HepG2 (cell line): Measurements from ENCODE around the gene CFAP221. TPM values are rescaled to one million over a fixed set of nuclear protein-coding genes. Genes with fewer than 3 reads are reported as not detected.

Experiments
- ATAC-seq: fragments of 200-7000 bp; cut with Tn5 transposase; 3 replicates; pipeline ENCODE4 v1.9.1; 2020; ENCODE audit warnings: mild to moderate bottlenecking, moderate library complexity
- BruUV-seq: library from RNA; stranded (reverse); fragments of 400-500 nt; replicated peaks from 2 replicates; lab custom pipeline; 2021; lab: Mats Ljungman, UMichigan
- CTCF ChIA-PET: fragments of 300-600 bp; formaldehyde crosslinking; extraction: SDS; loops from one replicate; lab custom pipeline; 2021; ENCODE audit warnings: low total read pairs, inconsistent platforms, low intra/inter-chr PET ratio; lab: Yijun Ruan, JAX
- POLR2A ChIA-PET: fragments of 350-600 bp; sonication (Branson Sonifier 250); formaldehyde crosslinking; loops from one replicate; lab custom pipeline; 2020; ENCODE audit warnings: antibody characterized with exemption, inconsistent platforms; lab: Yijun Ruan, JAX
- DNase-seq: peaks from one replicate; pipeline ENCODE4 v3.0.0-alpha.2; 2015; ENCODE audit warnings: low spot score
- FAIRE-seq: peaks from 3 replicates; lab custom pipeline; 2011; peaks lifted over from hg19 to GRCh38; lab: Jason Lieb, UNC
- H2AFZ ChIP-seq: one replicate; pipeline ENCODE4 v1.6.1; 2011; ENCODE audit warnings: low read length, inconsistent platforms
- H3K27ac ChIP-seq: fragments of 300-600 bp; 3 replicates; pipeline ENCODE4 v1.8.0; 2011; ENCODE audit warnings: mixed run types, mild to moderate bottlenecking, mixed read lengths, low read length, inconsistent platforms; ENCODE audit not compliant: insufficient read depth; ENCODE audit errors: extremely low read length
- H3K27me3 ChIP-seq, 2 experiments: fragments of 200-600 bp in 1 of 2; 2 replicates in 1 of 2; 3 replicates in 1 of 2; pipeline versions ENCODE4 v1.6.0 to v1.8.0; 2011; ENCODE audit warnings: low read length in 2 of 2, mild to moderate bottlenecking in 2 of 2, moderate library complexity in 2 of 2, inconsistent platforms in 1 of 2; ENCODE audit not compliant: insufficient read depth in 2 of 2, control insufficient read depth in 1 of 2
- H3K36me3 ChIP-seq, 2 experiments: fragments of 200-600 bp in 1 of 2; replicated peaks in 1 of 2; 2 replicates in 1 of 2; 3 replicates in 1 of 2; pipeline versions ENCODE4 v1.5.1 to v1.8.0; 2011; ENCODE audit warnings: low read length in 2 of 2, inconsistent platforms in 1 of 2; ENCODE audit not compliant: insufficient read depth in 2 of 2, control insufficient read depth in 1 of 2
- H3K4me1 ChIP-seq: 2 replicates; pipeline ENCODE4 v1.5.1; 2012; ENCODE audit warnings: low read length, inconsistent platforms; ENCODE audit not compliant: insufficient read depth
- H3K4me2 ChIP-seq: 2 replicates; pipeline ENCODE4 v1.6.0; 2011; ENCODE audit warnings: low read depth, low read length, inconsistent platforms
- H3K4me3 ChIP-seq, 3 experiments: fragments of 200-600 bp in 1 of 3; sonication (generic), shearing (Covaris generic) in 1 of 3; replicated peaks in 1 of 3; 2 replicates each; pipeline ENCODE4 v1.5.1; 2011 to 2016; ENCODE audit warnings: low read length in 3 of 3, inconsistent platforms in 2 of 3, low read depth in 2 of 3, mild to moderate bottlenecking in 2 of 3, control low read depth in 1 of 3, mixed read lengths in 1 of 3; ENCODE audit not compliant: insufficient read depth in 1 of 3
- H3K79me2 ChIP-seq: one replicate; pipeline ENCODE4 v1.6.1; 2011; ENCODE audit warnings: low read length, inconsistent platforms; ENCODE audit not compliant: insufficient read depth
- H3K9ac ChIP-seq: 2 replicates; pipeline ENCODE4 v1.6.0; 2011; ENCODE audit warnings: mild to moderate bottlenecking, low read depth, low read length, inconsistent platforms; ENCODE audit not compliant: insufficient read depth
- H3K9me3 ChIP-seq: 2 replicates; pipeline ENCODE4 v1.5.1; 2012; ENCODE audit warnings: mild to moderate bottlenecking, low read length
- H4K20me1 ChIP-seq: 2 replicates; pipeline ENCODE4 v1.6.0; 2011; ENCODE audit warnings: inconsistent platforms, mild to moderate bottlenecking, low read length, moderate library complexity; ENCODE audit not compliant: insufficient read depth
- AKAP8 ChIP-seq: sonication (generic); formaldehyde crosslinking; IDR thresholded peaks from 2 replicates; pipeline ENCODE4 v1.5.1; 2020; ENCODE audit warnings: mild to moderate bottlenecking, missing genetic modification reagents
- ATF3 ChIP-seq: sonication (generic); formaldehyde crosslinking; IDR thresholded peaks from 2 replicates; pipeline ENCODE4 v1.4.0; 2020; ENCODE audit warnings: missing genetic modification reagents
- JUN ChIP-seq: sonication (generic); formaldehyde crosslinking; IDR thresholded peaks from 2 replicates; pipeline ENCODE4 v1.4.0; 2020; ENCODE audit warnings: mild to moderate bottlenecking, missing genetic modification reagents
- MED8 ChIP-seq: sonication (generic); formaldehyde crosslinking; IDR thresholded peaks from 2 replicates; pipeline ENCODE4 v1.8.1; 2023; ENCODE audit warnings: mild to moderate bottlenecking, missing genetic modification reagents; ENCODE audit not compliant: insufficient replicate concordance
- MIER3 ChIP-seq: IDR thresholded peaks from 2 replicates; pipeline ENCODE4 v1.6.1; 2016; ENCODE audit warnings: missing compliant biosample characterization, borderline replicate concordance
- MZF1 ChIP-seq: sonication (generic); formaldehyde crosslinking; IDR thresholded peaks from 2 replicates; pipeline ENCODE4 v1.8.1; 2023; ENCODE audit warnings: mild to moderate bottlenecking, missing genetic modification reagents, borderline replicate concordance
- PLRG1 ChIP-seq: fragments of 450-650 bp; conservative IDR thresholded peaks from 2 replicates; pipeline ENCODE4 v1.6.1; 2016
- POLR2AphosphoS5 ChIP-seq: IDR thresholded peaks from 2 replicates; pipeline ENCODE4 v1.6.1; 2012; ENCODE audit warnings: low read depth, low read length
- RBM39 ChIP-seq: fragments of 200-400 bp; formaldehyde crosslinking; IDR thresholded peaks from one replicate; pipeline ENCODE4 v1.6.1; 2018; ENCODE audit warnings: antibody characterized with exemption, mild to moderate bottlenecking, low read depth, low read length; ENCODE audit not compliant: poor library complexity, severe bottlenecking
- SP4 ChIP-seq: sonication (generic); formaldehyde crosslinking; IDR thresholded peaks from 2 replicates; pipeline ENCODE4 v1.8.1; 2023; ENCODE audit warnings: mild to moderate bottlenecking, missing genetic modification reagents
- SRSF9 ChIP-seq: fragments of 200-400 bp; formaldehyde crosslinking; IDR thresholded peaks from 2 replicates; pipeline ENCODE4 v1.6.1; 2018; ENCODE audit warnings: borderline replicate concordance, mild to moderate bottlenecking, low read depth, low read length; ENCODE audit not compliant: insufficient read depth, poor library complexity, severe bottlenecking
- ZNF446 ChIP-seq: sonication (generic); formaldehyde crosslinking; IDR thresholded peaks from 2 replicates; pipeline ENCODE4 v1.5.0; 2020; ENCODE audit warnings: mild to moderate bottlenecking, missing genetic modification reagents
- ZNF512 ChIP-seq: sonication (generic); formaldehyde crosslinking; IDR thresholded peaks from 2 replicates; pipeline ENCODE4 v1.4.0; 2020; ENCODE audit warnings: mild to moderate bottlenecking, missing genetic modification reagents
- ZNF512B ChIP-seq: sonication (generic); formaldehyde crosslinking; IDR thresholded peaks from 2 replicates; pipeline ENCODE4 v1.5.1; 2020; ENCODE audit warnings: missing genetic modification reagents, mild to moderate bottlenecking, borderline replicate concordance
- ZNF577 ChIP-seq: sonication (generic); formaldehyde crosslinking; IDR thresholded peaks from 2 replicates; pipeline ENCODE4 v1.4.0; 2020; ENCODE audit warnings: mild to moderate bottlenecking, low read depth, missing genetic modification reagents, borderline replicate concordance
- ZNF816 ChIP-seq: sonication (generic); formaldehyde crosslinking; IDR thresholded peaks from 2 replicates; pipeline ENCODE4 v1.8.0; 2022; ENCODE audit warnings: missing genetic modification reagents, mild to moderate bottlenecking, borderline replicate concordance
- WGBS: methylation state at CpG from one replicate; pipeline ENCODE4 v1.1.6; 2017; ENCODE audit warnings: low lambda C conversion rate; 5-methylcytosine and 5-hydroxymethylcytosine counted together
- in situ Hi-C: cut with HindIII; loops from 2 replicates; pipeline ENCODE4 v1.10.0; 2017; ENCODE audit warnings: low pct_unique_long_range_greater_than_20kb; ENCODE audit not compliant: extremely low pct_ligation_motif_present
- intact Hi-C: fragments of 100-400 bp; cut with micrococcal nuclease; formaldehyde crosslinking; loops from one replicate; pipeline ENCODE4 v1.10.0; 2022; ENCODE audit not compliant: unreplicated experiment
- polyA plus RNA-seq, 8 experiments: library from polyadenylated mRNA; depleted of rRNA in 3 of 8; stranded (reverse) in 7 of 8; unstranded in 1 of 8; fragments of >200 nt; fragmentation: Illumina TruSeq in 4 of 8; extraction: Trizol in 4 of 8; gene quantifications; 2 replicates each; pipeline versions ENCODE4 v1.2.1 to v1.2.3, GENCODE V29; 2011 to 2016; ENCODE audit warnings: low read depth in 4 of 8, missing spikeins in 1 of 8, mixed read lengths in 1 of 8; ENCODE audit not compliant: insufficient read depth in 1 of 8
- total RNA-seq, 5 experiments: library from RNA; depleted of rRNA; stranded (reverse); fragments of >200 nt; fragmentation: Illumina TruSeq; extraction: Trizol; gene quantifications; 2 replicates each; pipeline ENCODE4 v1.2.3, GENCODE V29; 2016; ENCODE audit warnings: low read depth in 1 of 5
- TF ChIP-seq, protein P1 (sequence below): IDR thresholded peaks from 2 replicates; pipeline ENCODE4 v1.6.1; 2016
- TF ChIP-seq, protein P2 (sequence below): sonication (generic); formaldehyde crosslinking; IDR thresholded peaks from 2 replicates; pipeline ENCODE4 v1.8.0; 2023; ENCODE audit warnings: mild to moderate bottlenecking, missing genetic modification reagents

CFAP221 gene
- total and polyA plus RNA-seq, 2 of the 13 experiments (the other 11 are each of a cell fraction or from before 2014, with no cell fraction given), result not detected

DNA sequence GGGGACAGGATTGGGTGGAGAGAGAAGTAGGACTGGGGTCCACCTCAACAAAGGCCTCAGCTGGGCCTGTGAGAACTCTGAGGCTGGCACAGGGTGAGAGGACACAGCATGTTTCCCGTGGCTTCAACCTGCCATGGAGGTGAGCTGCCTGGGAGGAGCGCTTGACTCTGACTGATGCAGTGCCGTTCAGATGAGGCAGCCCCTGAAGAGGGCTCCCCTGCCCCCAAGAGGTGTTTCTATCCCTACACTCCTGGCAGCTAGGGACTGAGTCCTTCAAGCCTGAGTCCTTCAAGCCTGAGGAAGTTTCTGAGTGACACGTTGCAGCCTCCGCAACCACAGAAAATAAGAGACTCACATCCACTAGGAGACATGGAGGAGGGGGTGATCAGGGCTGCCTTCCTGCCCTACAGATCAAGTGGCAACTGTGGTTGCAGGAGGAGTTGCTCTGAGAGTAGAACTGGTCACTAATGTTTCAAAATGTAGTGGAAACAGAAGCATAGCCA, 85.1 kb downstream of the CFAP221 start:
- FAIRE-seq (no peak), ATAC-seq (peak; percentile 43), DNase-seq (no peak)
- Histone ChIP-seq H2AFZ (no peak overlapping the region), H3K27ac (no peak overlapping the region), H3K36me3 (no peaks in the 10 kb centered on the region), H3K4me3 (no peak overlapping the region), H3K9ac (no peak overlapping the region), H3K9me3 (no peaks in the 10 kb centered on the region), H3K4me2 (no peak overlapping the region), H4K20me1 (no peaks in the 10 kb centered on the region), H3K79me2 (no peaks in the 10 kb centered on the region), H3K27me3 (peaks cover 0 to 9% of the 10 kb centered on the region in 2 experiments; a peak in 2 of 5 replicates), H3K4me1 (peaks cover 6% of the 10 kb centered on the region; the same call in 1 of the 2 replicates)
- in situ Hi-C loops, result no loop called here
- intact Hi-C loops, result no loop called here
- 43% methylated on average over 5 of the region's 5 CpGs for WGBS
- BruUV-seq, result no TSS peak
- ChIA-PET CTCF (no interaction called here), POLR2A (no interaction called here)
- no peak for TF ChIP-seq ZNF816 (CRISPR knock-in tag)
- TF ChIP-seq MIER3 (CRISPR knock-in tag), result no peak
- no peak for TF ChIP-seq ZNF446 (CRISPR knock-in tag)
- no peak for TF ChIP-seq MED8
- no peak for TF ChIP-seq RBM39
- TF ChIP-seq, protein P1, sequence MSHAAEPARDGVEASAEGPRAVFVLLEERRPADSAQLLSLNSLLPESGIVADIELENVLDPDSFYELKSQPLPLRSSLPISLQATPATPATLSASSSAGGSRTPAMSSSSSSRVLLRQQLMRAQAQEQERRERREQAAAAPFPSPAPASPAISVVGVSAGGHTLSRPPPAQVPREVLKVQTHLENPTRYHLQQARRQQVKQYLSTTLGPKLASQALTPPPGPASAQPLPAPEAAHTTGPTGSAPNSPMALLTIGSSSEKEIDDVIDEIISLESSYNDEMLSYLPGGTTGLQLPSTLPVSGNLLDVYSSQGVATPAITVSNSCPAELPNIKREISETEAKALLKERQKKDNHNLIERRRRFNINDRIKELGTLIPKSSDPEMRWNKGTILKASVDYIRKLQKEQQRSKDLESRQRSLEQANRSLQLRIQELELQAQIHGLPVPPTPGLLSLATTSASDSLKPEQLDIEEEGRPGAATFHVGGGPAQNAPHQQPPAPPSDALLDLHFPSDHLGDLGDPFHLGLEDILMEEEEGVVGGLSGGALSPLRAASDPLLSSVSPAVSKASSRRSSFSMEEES (CRISPR knock-in tag), result no peak
- TF ChIP-seq JUN (CRISPR knock-in tag), result no peak
- TF ChIP-seq AKAP8, result no peak
- TF ChIP-seq, protein P2, sequence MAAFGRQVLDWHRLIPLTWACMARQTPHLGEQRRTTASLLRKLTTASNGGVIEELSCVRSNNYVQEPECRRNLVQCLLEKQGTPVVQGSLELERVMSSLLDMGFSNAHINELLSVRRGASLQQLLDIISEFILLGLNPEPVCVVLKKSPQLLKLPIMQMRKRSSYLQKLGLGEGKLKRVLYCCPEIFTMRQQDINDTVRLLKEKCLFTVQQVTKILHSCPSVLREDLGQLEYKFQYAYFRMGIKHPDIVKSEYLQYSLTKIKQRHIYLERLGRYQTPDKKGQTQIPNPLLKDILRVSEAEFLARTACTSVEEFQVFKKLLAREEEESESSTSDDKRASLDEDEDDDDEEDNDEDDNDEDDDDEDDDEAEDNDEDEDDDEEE (CRISPR knock-in tag), result no peak
- no peak for TF ChIP-seq SRSF9
- no peak for TF ChIP-seq MZF1 (CRISPR knock-in tag)
- TF ChIP-seq ZNF577 (CRISPR knock-in tag), result no peak
- TF ChIP-seq SP4, result no peak
- no peak for TF ChIP-seq ATF3 (CRISPR knock-in tag)
- no peak for TF ChIP-seq PLRG1
- TF ChIP-seq ZNF512 (CRISPR knock-in tag), result no peak
- TF ChIP-seq ZNF512B, result no peak
- TF ChIP-seq POLR2AphosphoS5, result no peak
